H9 (cell line): ENCODE data around the gene DGKG. TPM values are rescaled to one million over a fixed set of nuclear protein-coding genes. Genes with fewer than 3 reads are reported as not detected.

Source experiments
- DNase-seq: peaks from one replicate; pipeline ENCODE4 v3.0.0-alpha.2; 2017
- H2AFZ ChIP-seq: one replicate; pipeline ENCODE4 v1.6.1; 2013; ENCODE audit warnings: mild to moderate bottlenecking, low read length, control low read depth, moderate library complexity
- H2AK5ac ChIP-seq: 2 replicates; pipeline ENCODE4 v1.6.1; 2013; ENCODE audit warnings: low read length, control low read depth, mixed read lengths; ENCODE audit not compliant: insufficient read length
- H2BK120ac ChIP-seq: one replicate; pipeline ENCODE4 v1.6.1; 2013; ENCODE audit warnings: low read depth, mild to moderate bottlenecking, low read length, control low read depth, inconsistent platforms; ENCODE audit not compliant: poor library complexity, severe bottlenecking
- H2BK12ac ChIP-seq: 2 replicates; pipeline ENCODE4 v1.6.1; 2013; ENCODE audit warnings: low read length, control low read depth, mixed read lengths, low read depth; ENCODE audit not compliant: insufficient read length
- H2BK15ac ChIP-seq: 2 replicates; pipeline ENCODE4 v1.6.1; 2013; ENCODE audit warnings: low read depth, low read length, control low read depth
- H2BK20ac ChIP-seq: one replicate; pipeline ENCODE4 v1.6.1; 2013; ENCODE audit warnings: low read depth, mild to moderate bottlenecking, low read length, control low read depth, inconsistent platforms; ENCODE audit not compliant: poor library complexity, severe bottlenecking
- H2BK5ac ChIP-seq: 2 replicates; pipeline ENCODE4 v1.6.1; 2013; ENCODE audit warnings: low read length, control low read depth, mixed read lengths; ENCODE audit not compliant: insufficient read length
- H3K14ac ChIP-seq: 2 replicates; pipeline ENCODE4 v1.6.1; 2013; ENCODE audit warnings: low read length, control low read depth; ENCODE audit not compliant: insufficient read depth
- H3K18ac ChIP-seq: 2 replicates; pipeline ENCODE4 v1.6.1; 2013; ENCODE audit warnings: low read depth, mild to moderate bottlenecking, mixed read lengths, low read length, control low read depth; ENCODE audit not compliant: insufficient read length
- H3K23ac ChIP-seq: 2 replicates; pipeline ENCODE4 v1.6.1; 2013; ENCODE audit warnings: low read length, control low read depth, mixed read lengths, low read depth; ENCODE audit not compliant: insufficient read length
- H3K23me2 ChIP-seq: 2 replicates; pipeline ENCODE4 v1.6.1; 2013; ENCODE audit warnings: low read depth, mild to moderate bottlenecking, mixed read lengths, low read length, control low read depth; ENCODE audit not compliant: insufficient read length, poor library complexity, severe bottlenecking
- H3K27ac ChIP-seq: 2 replicates; pipeline ENCODE4 v1.5.1; 2013; ENCODE audit warnings: low read length, control low read depth, mixed read lengths, low read depth; ENCODE audit not compliant: insufficient read length
- H3K27me3 ChIP-seq: 2 replicates; pipeline ENCODE4 v1.6.1; 2013; ENCODE audit warnings: low read length, control low read depth, inconsistent platforms; ENCODE audit not compliant: insufficient read depth
- H3K4ac ChIP-seq: 2 replicates; pipeline ENCODE4 v1.6.1; 2013; ENCODE audit warnings: low read depth, mild to moderate bottlenecking, control low read depth, inconsistent platforms, low read length, moderate library complexity
- H3K4me1 ChIP-seq: 2 replicates; pipeline ENCODE4 v1.6.1; 2013; ENCODE audit warnings: low read length, control low read depth, inconsistent platforms; ENCODE audit not compliant: insufficient read depth
- H3K4me2 ChIP-seq: 2 replicates; pipeline ENCODE4 v1.6.1; 2013; ENCODE audit warnings: low read length, control low read depth, mixed read lengths; ENCODE audit not compliant: insufficient read length, insufficient read depth
- H3K56ac ChIP-seq: 2 replicates; pipeline ENCODE4 v1.6.1; 2013; ENCODE audit warnings: low read depth, mild to moderate bottlenecking, mixed read lengths, low read length, control low read depth; ENCODE audit not compliant: insufficient read length
- H3K79me1 ChIP-seq: 2 replicates; pipeline ENCODE4 v1.6.1; 2013; ENCODE audit warnings: low read depth, mild to moderate bottlenecking, moderate library complexity, low read length, control low read depth, inconsistent platforms; ENCODE audit not compliant: insufficient read depth, poor library complexity, severe bottlenecking
- H3K79me2 ChIP-seq: 2 replicates; pipeline ENCODE4 v1.6.1; 2013; ENCODE audit warnings: low read length, control low read depth, inconsistent platforms; ENCODE audit not compliant: insufficient read depth
- H3K9ac ChIP-seq: 2 replicates; pipeline ENCODE4 v1.6.1; 2013; ENCODE audit warnings: low read length, control low read depth, mixed read lengths; ENCODE audit not compliant: insufficient read length; ENCODE audit errors: extremely low read depth
- H3K9me3 ChIP-seq: one replicate; pipeline ENCODE4 v1.6.1; 2013; ENCODE audit warnings: low read depth, low read length, inconsistent platforms; ENCODE audit not compliant: control insufficient read depth
- H3T11ph ChIP-seq: one replicate; pipeline ENCODE4 v1.6.1; 2013; ENCODE audit warnings: mild to moderate bottlenecking, low read length, control low read depth, inconsistent platforms
- H4K20me1 ChIP-seq: one replicate; pipeline ENCODE4 v1.6.1; 2013; ENCODE audit not compliant: control insufficient read depth, insufficient read length, insufficient read depth
- H4K5ac ChIP-seq: 2 replicates; pipeline ENCODE4 v1.6.1; 2013; ENCODE audit warnings: low read depth, mild to moderate bottlenecking, mixed read lengths, low read length, control low read depth; ENCODE audit not compliant: insufficient read length
- H4K8ac ChIP-seq: replicated peaks from 2 replicates; pipeline ENCODE4 v1.6.1; 2013; ENCODE audit warnings: low read length, control low read depth, mixed read lengths, low read depth; ENCODE audit not compliant: insufficient read length
- H4K91ac ChIP-seq: 2 replicates; pipeline ENCODE4 v1.6.1; 2013; ENCODE audit warnings: low read depth, mild to moderate bottlenecking, moderate library complexity, mixed read lengths, low read length, control low read depth; ENCODE audit not compliant: insufficient read length
- H3K27ac Mint-ChIP-seq, 3 experiments: 2 replicates in 2 of 3; 3 replicates in 1 of 3; pipeline ENCODE4 v1.8.0; 2020 to 2021; ENCODE audit warnings: mixed read lengths in 3 of 3, mild to moderate bottlenecking in 1 of 3, moderate library complexity in 1 of 3
- H3K27me3 Mint-ChIP-seq: 2 replicates; pipeline ENCODE4 v1.8.0; 2021; ENCODE audit warnings: low read depth, mild to moderate bottlenecking, moderate library complexity, mixed read lengths
- H3K36me3 Mint-ChIP-seq, 3 experiments: 2 replicates in 2 of 3; 3 replicates in 1 of 3; pipeline ENCODE4 v1.8.0; 2020 to 2021; ENCODE audit warnings: low read depth in 3 of 3, mixed read lengths in 3 of 3; ENCODE audit not compliant: insufficient read depth in 1 of 3
- H3K4me1 Mint-ChIP-seq, 2 experiments: 2 replicates each; pipeline ENCODE4 v1.8.0; 2020; ENCODE audit warnings: mixed read lengths in 2 of 2
- H3K4me3 Mint-ChIP-seq, 2 experiments: 2 replicates in 1 of 2; 3 replicates in 1 of 2; pipeline ENCODE4 v1.8.0; 2020 to 2021; ENCODE audit warnings: mild to moderate bottlenecking in 2 of 2, mixed read lengths in 2 of 2, moderate library complexity in 1 of 2
- H3K9me3 Mint-ChIP-seq, 2 experiments: 2 replicates in 1 of 2; 3 replicates in 1 of 2; pipeline ENCODE4 v1.8.0; 2020; ENCODE audit warnings: mild to moderate bottlenecking in 2 of 2, mixed read lengths in 2 of 2, moderate library complexity in 1 of 2
- WGBS: extraction: QIAGEN DNeasy Blood & Tissue Kit; methylation state at CpG from one replicate; pipeline ENCODE4 v1.1.7; 2013; ENCODE audit warnings: missing lambda C conversion rate, low lambda C conversion rate, mixed read lengths; ENCODE audit not compliant: insufficient read length; ENCODE audit errors: extremely low coverage; 5-methylcytosine and 5-hydroxymethylcytosine counted together
- total RNA-seq: library from RNA; stranded (reverse); gene quantifications from 2 replicates; pipeline ENCODE4 v1.2.1, GENCODE V29; 2021
- TF ChIP-seq, protein P1 (sequence below): fragments of 200-600 bp; sonication (generic); conservative IDR thresholded peaks from 3 replicates; pipeline ENCODE4 v1.8.0; 2021; ENCODE audit warnings: antibody characterized with exemption, mild to moderate bottlenecking

DGKG gene
- total RNA-seq, 1 experiment from 2014 or later = not detected

DNA sequence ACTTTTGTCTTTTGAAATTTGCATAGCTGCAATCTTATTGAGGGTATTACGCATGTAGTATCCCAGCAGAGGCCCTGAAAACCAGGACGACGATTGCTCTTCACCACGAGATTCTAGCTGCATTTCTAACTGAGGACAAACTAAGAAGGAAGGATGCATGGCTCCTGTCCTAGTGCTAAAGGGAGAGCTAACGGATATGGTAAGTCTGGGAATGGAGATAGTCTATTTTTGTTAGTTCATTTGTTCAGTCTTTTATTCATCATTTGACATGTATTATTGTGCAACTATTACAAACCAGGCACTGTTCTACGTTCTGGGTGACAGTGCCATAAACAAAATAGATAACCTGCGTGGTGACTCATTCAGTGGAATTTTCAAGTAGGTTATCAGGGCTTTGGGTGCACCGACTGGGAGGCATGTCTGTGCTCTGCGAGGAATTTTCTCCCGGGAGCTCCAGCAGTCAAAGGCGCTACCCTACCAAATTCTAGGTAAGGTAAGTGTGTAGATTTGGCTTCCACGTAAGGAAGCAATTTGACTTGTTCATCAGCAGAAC lies 201.3 kb downstream of the DGKG start:
- H4K8ac ChIP-seq = no peak overlapping the region
- H3K56ac ChIP-seq = no peak overlapping the region
- H3K4me2 ChIP-seq = no peak overlapping the region
- no peak overlapping the region for H4K91ac ChIP-seq
- H3K9ac ChIP-seq = no peak overlapping the region
- H2BK20ac ChIP-seq = no peak overlapping the region
- H2AFZ ChIP-seq = no peak overlapping the region
- Mint-ChIP-seq H3K4me1 (no peaks in the 10 kb centered on the region), H3K27me3 (peaks cover 41% of the 10 kb centered on the region), H3K27ac (no peak overlapping the region), H3K4me3 (no peak overlapping the region), H3K36me3 (no peaks in the 10 kb centered on the region), H3K9me3 (no peaks in the 10 kb centered on the region)
- no peak overlapping the region for H3T11ph ChIP-seq
- no peaks in the 10 kb centered on the region for H3K9me3 ChIP-seq
- H2BK5ac ChIP-seq = no peak overlapping the region
- no peaks in the 10 kb centered on the region for H3K79me1 ChIP-seq
- no peaks in the 10 kb centered on the region for H4K20me1 ChIP-seq
- TF ChIP-seq, protein P1, sequence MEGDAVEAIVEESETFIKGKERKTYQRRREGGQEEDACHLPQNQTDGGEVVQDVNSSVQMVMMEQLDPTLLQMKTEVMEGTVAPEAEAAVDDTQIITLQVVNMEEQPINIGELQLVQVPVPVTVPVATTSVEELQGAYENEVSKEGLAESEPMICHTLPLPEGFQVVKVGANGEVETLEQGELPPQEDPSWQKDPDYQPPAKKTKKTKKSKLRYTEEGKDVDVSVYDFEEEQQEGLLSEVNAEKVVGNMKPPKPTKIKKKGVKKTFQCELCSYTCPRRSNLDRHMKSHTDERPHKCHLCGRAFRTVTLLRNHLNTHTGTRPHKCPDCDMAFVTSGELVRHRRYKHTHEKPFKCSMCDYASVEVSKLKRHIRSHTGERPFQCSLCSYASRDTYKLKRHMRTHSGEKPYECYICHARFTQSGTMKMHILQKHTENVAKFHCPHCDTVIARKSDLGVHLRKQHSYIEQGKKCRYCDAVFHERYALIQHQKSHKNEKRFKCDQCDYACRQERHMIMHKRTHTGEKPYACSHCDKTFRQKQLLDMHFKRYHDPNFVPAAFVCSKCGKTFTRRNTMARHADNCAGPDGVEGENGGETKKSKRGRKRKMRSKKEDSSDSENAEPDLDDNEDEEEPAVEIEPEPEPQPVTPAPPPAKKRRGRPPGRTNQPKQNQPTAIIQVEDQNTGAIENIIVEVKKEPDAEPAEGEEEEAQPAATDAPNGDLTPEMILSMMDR = no peak
- no peak overlapping the region for H2BK12ac ChIP-seq
- H3K27me3 ChIP-seq = no peaks in the 10 kb centered on the region
- no peak overlapping the region for H3K4ac ChIP-seq
- H3K79me2 ChIP-seq = no peaks in the 10 kb centered on the region
- no CpG with 5 or more reads among the region's 12 CpGs for WGBS
- H3K23me2 ChIP-seq = no peaks in the 10 kb centered on the region
- no peak for DNase-seq
- H3K18ac ChIP-seq = no peak overlapping the region
- H3K4me1 ChIP-seq = no peaks in the 10 kb centered on the region; the same call in 1 of the 2 replicates
- H2BK120ac ChIP-seq = no peak overlapping the region
- no peak overlapping the region for H3K23ac ChIP-seq
- H4K5ac ChIP-seq = no peak overlapping the region
- no peak overlapping the region for H3K27ac ChIP-seq
- H2AK5ac ChIP-seq = no peak overlapping the region
- no peak overlapping the region for H3K14ac ChIP-seq
- H2BK15ac ChIP-seq = no peak overlapping the region
